ENCODE data around the gene ACSL1. TPM values are rescaled to one million over a fixed set of nuclear protein-coding genes. Genes with fewer than 3 reads are reported as not detected.

ACSL1 gene
- total and polyA plus RNA-seq, 2 experiments from 2014 or later: 6.2 to 13.1 TPM

GRCh38 chr4:184801781-184802696, 23.7 kb downstream of the ACSL1 start (continued):
- TF ChIP-seq ZNF462 (CRISPR knock-in tag; IDR thresholded peaks at IDR 0.05) (no peak), EZH2phosphoT487 (IDR thresholded peaks at IDR 0.05; ENCODE audit: unreplicated experiment) (no peak), ZNF331 (CRISPR knock-in tag; IDR thresholded peaks at IDR 0.05; ENCODE audit: low read depth) (no peak), ETS1 (IDR thresholded peaks at IDR 0.05) (no peak), POLR2AphosphoS5 (IDR thresholded peaks at IDR 0.05; ENCODE audit: low read depth) (no peak), REST (IDR thresholded peaks at IDR 0.05; ENCODE audit: unreplicated experiment) (no peak), ZNF114 (CRISPR knock-in tag; IDR thresholded peaks at IDR 0.05) (no peak), JUNB (IDR thresholded peaks at IDR 0.05; ENCODE audit: unreplicated experiment) (no peak), CREB1 (CRISPR knock-in tag; IDR thresholded peaks at IDR 0.05; ENCODE audit: low read depth) (no peak), EZH2 (IDR thresholded peaks at IDR 0.05; ENCODE audit: low read depth, unreplicated experiment) (no peak), STAT1 (IDR thresholded peaks at IDR 0.05; ENCODE audit: unreplicated experiment) (no peak), CTCF (conservative IDR thresholded peaks at IDR 0.05; ENCODE audit: low read depth in 2 of 2) (no peak)

Data from GM23338 (cell line).